ENCODE measurements around the gene CRYGA. TPM values are rescaled to one million over a fixed set of nuclear protein-coding genes. Genes with fewer than 3 reads are reported as not detected.
A peak's percentile ranks its signal among the peaks of the same experiment; 100 is the strongest.

CRYGA gene
- polyA plus RNA-seq, 1 donor, result not detected

GRCh38 chr2:208186893-208187292, 23.5 kb upstream of the CRYGA start:
- DNase-seq, result no peak
- no peak overlapping the region for H3K27ac ChIP-seq (ENCODE audit: low read length)
- H3K4me3 ChIP-seq (ENCODE audit: low read length), result no peak overlapping the region
- no peaks in the 10 kb centered on the region for H3K4me1 ChIP-seq (ENCODE audit: control insufficient read depth, insufficient read depth, low read length)
- no peaks in the 10 kb centered on the region for H3K36me3 ChIP-seq (ENCODE audit: control insufficient read depth, insufficient read depth, low read length)
- WGBS (ENCODE audit: insufficient coverage, low lambda C conversion rate), result 100% methylated on average over 1 of the region's 2 CpGs
- H3K27me3 ChIP-seq (ENCODE audit: control insufficient read depth, insufficient read depth, low read length), result peaks cover 4% of the 10 kb centered on the region
- no peaks in the 10 kb centered on the region for H3K9me3 ChIP-seq (ENCODE audit: control insufficient read depth, low read depth, low read length)

- Histone ChIP-seq H3K4me3 (ENCODE audit: low read length) (no peak overlapping the region), H3K27ac (ENCODE audit: low read length) (no peak overlapping the region), H3K27me3 (ENCODE audit: control insufficient read depth, insufficient read depth, low read length) (peaks cover 4% of the 10 kb centered on the region), H3K9me3 (ENCODE audit: control insufficient read depth, low read depth, low read length) (no peaks in the 10 kb centered on the region), H3K36me3 (ENCODE audit: control insufficient read depth, insufficient read depth, low read length) (no peaks in the 10 kb centered on the region), H3K4me1 (ENCODE audit: control insufficient read depth, insufficient read depth, low read length) (no peaks in the 10 kb centered on the region)
- no peak for DNase-seq
- no CpG with 5 or more reads among the region's 5 CpGs for WGBS (ENCODE audit: insufficient coverage, low lambda C conversion rate)
Measured at GRCh38 chr2:208186465-208186864, 23.1 kb upstream of the CRYGA start.

GRCh38 chr2:208183972-208184705, 20.8 kb upstream of the CRYGA start:
- Histone ChIP-seq H3K36me3 (ENCODE audit: control insufficient read depth, insufficient read depth, low read length) (no peaks in the 10 kb centered on the region), H3K27ac (ENCODE audit: low read length) (no peak overlapping the region), H3K4me1 (ENCODE audit: control insufficient read depth, insufficient read depth, low read length) (peaks cover 6% of the 10 kb centered on the region), H3K27me3 (ENCODE audit: control insufficient read depth, insufficient read depth, low read length) (peaks cover 4% of the 10 kb centered on the region), H3K4me3 (ENCODE audit: low read length) (no peak overlapping the region), H3K9me3 (ENCODE audit: control insufficient read depth, low read depth, low read length) (no peaks in the 10 kb centered on the region)
- WGBS (ENCODE audit: insufficient coverage, low lambda C conversion rate), result 81% methylated on average over 3 of the region's 12 CpGs
- DNase-seq, result no peak

- peaks cover 8% of the 10 kb centered on the region for H3K4me1 ChIP-seq (ENCODE audit: control insufficient read depth, insufficient read depth, low read length)
- no peak for DNase-seq
- no peaks in the 10 kb centered on the region for H3K9me3 ChIP-seq (ENCODE audit: control insufficient read depth, low read depth, low read length)
- H3K27ac ChIP-seq (ENCODE audit: low read length), result no peak overlapping the region
- no peak overlapping the region for H3K4me3 ChIP-seq (ENCODE audit: low read length)
- H3K27me3 ChIP-seq (ENCODE audit: control insufficient read depth, insufficient read depth, low read length), result peaks cover 4% of the 10 kb centered on the region
- 57% methylated on average over 3 of the region's 7 CpGs for WGBS (ENCODE audit: insufficient coverage, low lambda C conversion rate)
- no peaks in the 10 kb centered on the region for H3K36me3 ChIP-seq (ENCODE audit: control insufficient read depth, insufficient read depth, low read length)
Measured at GRCh38 chr2:208183526-208183925, 20.1 kb upstream of the CRYGA start.

- no peak overlapping the region for H3K4me3 ChIP-seq (ENCODE audit: low read length)
- H3K36me3 ChIP-seq (ENCODE audit: control insufficient read depth, insufficient read depth, low read length), result no peaks in the 10 kb centered on the region
- H3K4me1 ChIP-seq (ENCODE audit: control insufficient read depth, insufficient read depth, low read length), result peaks cover 8% of the 10 kb centered on the region
- 80% methylated on average over 1 of the region's 3 CpGs for WGBS (ENCODE audit: insufficient coverage, low lambda C conversion rate)
- H3K27me3 ChIP-seq (ENCODE audit: control insufficient read depth, insufficient read depth, low read length), result peaks cover 4% of the 10 kb centered on the region
- H3K27ac ChIP-seq (ENCODE audit: low read length), result no peak overlapping the region
- no peaks in the 10 kb centered on the region for H3K9me3 ChIP-seq (ENCODE audit: control insufficient read depth, low read depth, low read length)
- DNase-seq, result no peak
Measured at GRCh38 chr2:208182835-208183234, 19.4 kb upstream of the CRYGA start.

GRCh38 chr2:208179028-208179609, 15.7 kb upstream of the CRYGA start:
- H3K36me3 ChIP-seq (ENCODE audit: control insufficient read depth, insufficient read depth, low read length), result no peaks in the 10 kb centered on the region
- peak; percentile 29 to 36 for DNase-seq
- no CpG with 5 or more reads among the region's 4 CpGs for WGBS (ENCODE audit: insufficient coverage, low lambda C conversion rate)
- no peak overlapping the region for H3K4me3 ChIP-seq (ENCODE audit: low read length)
- no peak overlapping the region for H3K27ac ChIP-seq (ENCODE audit: low read length)
- H3K9me3 ChIP-seq (ENCODE audit: control insufficient read depth, low read depth, low read length), result peaks cover 3% of the 10 kb centered on the region
- peaks cover 4% of the 10 kb centered on the region for H3K27me3 ChIP-seq (ENCODE audit: control insufficient read depth, insufficient read depth, low read length)
- H3K4me1 ChIP-seq (ENCODE audit: control insufficient read depth, insufficient read depth, low read length), result peaks cover 8% of the 10 kb centered on the region

- Histone ChIP-seq H3K27ac (ENCODE audit: low read length) (no peak overlapping the region), H3K4me1 (ENCODE audit: control insufficient read depth, insufficient read depth, low read length) (peaks cover 8% of the 10 kb centered on the region), H3K27me3 (ENCODE audit: control insufficient read depth, insufficient read depth, low read length) (no peaks in the 10 kb centered on the region), H3K4me3 (ENCODE audit: low read length) (no peak overlapping the region), H3K36me3 (ENCODE audit: control insufficient read depth, insufficient read depth, low read length) (no peaks in the 10 kb centered on the region), H3K9me3 (ENCODE audit: control insufficient read depth, low read depth, low read length) (peaks cover 3% of the 10 kb centered on the region)
- no peak for DNase-seq
- no CpG with 5 or more reads among the region's 6 CpGs for WGBS (ENCODE audit: insufficient coverage, low lambda C conversion rate)
Measured at GRCh38 chr2:208175840-208176153, 12.4 kb upstream of the CRYGA start.

- peak; percentile 79 to 82 for DNase-seq
- peaks cover 8% of the 10 kb centered on the region for H3K4me1 ChIP-seq (ENCODE audit: control insufficient read depth, insufficient read depth, low read length)
- 44% methylated on average over 3 of the region's 21 CpGs for WGBS (ENCODE audit: insufficient coverage, low lambda C conversion rate)
- H3K4me3 ChIP-seq (ENCODE audit: low read length), result no peak overlapping the region
- H3K27ac ChIP-seq (ENCODE audit: low read length), result no peak overlapping the region
- H3K27me3 ChIP-seq (ENCODE audit: control insufficient read depth, insufficient read depth, low read length), result no peaks in the 10 kb centered on the region
- no peaks in the 10 kb centered on the region for H3K36me3 ChIP-seq (ENCODE audit: control insufficient read depth, insufficient read depth, low read length)
- peaks cover 3% of the 10 kb centered on the region for H3K9me3 ChIP-seq (ENCODE audit: control insufficient read depth, low read depth, low read length)
Measured at GRCh38 chr2:208175069-208175839, 11.9 kb upstream of the CRYGA start.

- DNase-seq, result no peak
- Histone ChIP-seq H3K27ac (ENCODE audit: low read length) (no peak overlapping the region), H3K36me3 (ENCODE audit: control insufficient read depth, insufficient read depth, low read length) (no peaks in the 10 kb centered on the region), H3K4me3 (ENCODE audit: low read length) (no peak overlapping the region), H3K9me3 (ENCODE audit: control insufficient read depth, low read depth, low read length) (peaks cover 3% of the 10 kb centered on the region), H3K4me1 (ENCODE audit: control insufficient read depth, insufficient read depth, low read length) (peaks cover 2% of the 10 kb centered on the region), H3K27me3 (ENCODE audit: control insufficient read depth, insufficient read depth, low read length) (no peaks in the 10 kb centered on the region)
- no CpG with 5 or more reads among the region's 9 CpGs for WGBS (ENCODE audit: insufficient coverage, low lambda C conversion rate)
Measured at GRCh38 chr2:208174144-208174543, 10.8 kb upstream of the CRYGA start.

GRCh38 chr2:208172125-208172524, 8.7 kb upstream of the CRYGA start:
- WGBS (ENCODE audit: insufficient coverage, low lambda C conversion rate), result no CpG with 5 or more reads among the region's 4 CpGs
- no peaks in the 10 kb centered on the region for H3K36me3 ChIP-seq (ENCODE audit: control insufficient read depth, insufficient read depth, low read length)
- no peaks in the 10 kb centered on the region for H3K4me1 ChIP-seq (ENCODE audit: control insufficient read depth, insufficient read depth, low read length)
- no peak for DNase-seq
- H3K27ac ChIP-seq (ENCODE audit: low read length), result no peak overlapping the region
- H3K27me3 ChIP-seq (ENCODE audit: control insufficient read depth, insufficient read depth, low read length), result no peaks in the 10 kb centered on the region
- H3K9me3 ChIP-seq (ENCODE audit: control insufficient read depth, low read depth, low read length), result peaks cover 3% of the 10 kb centered on the region
- H3K4me3 ChIP-seq (ENCODE audit: low read length), result no peak overlapping the region

Data from large intestine (tissue), 3 donors.